ENCODE results near the gene KRTAP9-3.

DNA sequence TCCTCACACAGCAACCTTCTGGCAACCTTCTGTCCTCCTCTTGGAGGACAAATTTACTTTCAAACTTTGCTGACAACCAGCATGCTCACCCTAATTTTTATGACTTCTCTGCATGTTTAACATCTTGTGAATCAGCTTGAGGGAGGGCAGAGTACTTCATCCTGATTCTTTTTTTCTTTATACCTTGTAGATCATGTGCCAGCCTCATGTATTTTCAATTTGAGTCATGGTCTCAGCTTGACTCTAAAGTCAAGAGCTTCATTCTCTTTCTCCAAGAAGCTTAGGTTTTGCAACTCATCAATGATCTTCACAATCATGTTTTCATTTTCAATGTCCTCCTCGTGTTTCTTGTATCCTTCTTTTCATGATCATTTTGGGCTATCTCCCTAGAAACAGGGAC is 39.6 kb downstream of the KRTAP9-3 start:
- no peak for TF ChIP-seq CTCF (IDR thresholded peaks at IDR 0.05)
- no peak for TF ChIP-seq POLR2A (IDR thresholded peaks at IDR 0.05)

All from heart left ventricle (tissue), 13 donors.